Measurements from ENCODE around the gene LAMA3.

Gene LAMA3

DNA sequence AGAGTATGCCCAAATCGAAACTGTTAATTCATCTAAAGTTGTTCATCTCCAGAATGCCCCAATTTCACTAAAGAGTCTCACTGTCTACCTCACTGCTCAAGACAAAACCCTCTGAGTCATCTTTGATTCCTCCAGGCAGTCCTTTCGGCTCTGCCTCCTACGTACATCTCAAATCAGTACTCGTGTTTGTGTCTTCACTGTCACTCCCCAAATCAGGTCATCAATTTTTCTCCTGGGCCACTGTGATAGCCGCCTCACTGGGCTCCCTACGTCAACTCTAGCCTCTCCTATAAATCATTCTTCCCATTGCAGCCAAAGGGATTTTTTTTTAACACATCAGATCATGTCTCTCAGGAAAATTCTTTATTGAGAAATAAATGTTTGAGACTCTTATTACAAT lies 283.2 kb downstream of the LAMA3 start:
- no peak for DNase-seq (ENCODE audit: low read depth)

DNA sequence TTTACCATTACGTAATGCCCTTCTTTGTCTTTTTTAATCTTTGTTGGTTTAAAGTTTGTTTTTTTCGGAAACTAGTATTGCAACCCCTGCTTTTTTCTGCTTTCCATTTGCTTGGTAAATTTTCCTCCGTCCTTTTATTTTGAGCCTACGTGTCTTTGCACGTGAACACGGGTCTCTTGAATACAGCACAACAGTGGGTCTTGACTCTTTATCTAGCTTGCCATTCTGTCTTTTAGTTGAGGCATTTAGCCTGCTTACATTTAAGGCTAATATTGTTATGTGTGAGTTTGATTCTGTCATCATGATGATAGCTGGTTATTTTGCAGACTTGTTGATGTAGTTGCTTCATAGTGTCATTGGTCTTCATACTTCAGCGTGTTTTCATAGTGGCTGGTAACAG lies 287.9 kb downstream of the LAMA3 start:
- no peak for DNase-seq (ENCODE audit: low read depth)

DNA sequence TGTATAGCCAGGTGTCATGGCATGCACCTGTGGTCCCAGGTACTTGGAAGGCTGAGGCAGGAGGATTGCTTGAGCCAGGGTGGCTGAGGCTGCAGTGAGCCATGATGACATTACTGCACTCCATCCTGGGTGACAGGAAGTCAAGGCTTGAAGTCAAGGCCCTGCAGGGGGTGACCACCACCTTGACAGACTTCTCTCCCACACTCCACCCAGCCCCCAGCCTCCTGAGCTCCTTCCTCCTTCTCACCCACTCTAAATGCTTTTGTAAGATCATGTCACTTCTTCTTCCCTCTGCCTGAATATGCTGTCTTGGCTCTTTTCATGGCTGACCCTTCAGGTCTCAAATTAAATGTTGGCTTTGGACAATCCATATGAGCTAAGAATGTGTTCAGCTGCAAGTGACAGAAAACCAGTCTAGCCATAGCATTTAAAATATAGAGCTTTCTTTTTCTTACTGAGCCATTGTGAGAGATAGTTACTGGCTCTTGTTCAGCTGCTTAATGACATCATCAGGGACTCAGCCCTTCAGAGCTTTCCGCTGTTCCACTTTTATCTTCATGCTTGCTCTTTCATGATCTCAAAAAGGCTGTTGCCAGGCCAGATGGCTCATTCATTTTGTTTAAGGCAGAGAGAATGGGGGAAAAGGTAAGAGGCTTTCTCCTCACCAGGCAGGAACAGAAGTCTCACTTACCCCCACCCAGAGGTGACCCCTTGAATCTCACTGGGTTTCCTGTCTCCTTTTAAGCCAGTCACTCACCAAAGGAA lies 288.6 kb downstream of the LAMA3 start:
- no peak for DNase-seq (ENCODE audit: low read depth)

DNA sequence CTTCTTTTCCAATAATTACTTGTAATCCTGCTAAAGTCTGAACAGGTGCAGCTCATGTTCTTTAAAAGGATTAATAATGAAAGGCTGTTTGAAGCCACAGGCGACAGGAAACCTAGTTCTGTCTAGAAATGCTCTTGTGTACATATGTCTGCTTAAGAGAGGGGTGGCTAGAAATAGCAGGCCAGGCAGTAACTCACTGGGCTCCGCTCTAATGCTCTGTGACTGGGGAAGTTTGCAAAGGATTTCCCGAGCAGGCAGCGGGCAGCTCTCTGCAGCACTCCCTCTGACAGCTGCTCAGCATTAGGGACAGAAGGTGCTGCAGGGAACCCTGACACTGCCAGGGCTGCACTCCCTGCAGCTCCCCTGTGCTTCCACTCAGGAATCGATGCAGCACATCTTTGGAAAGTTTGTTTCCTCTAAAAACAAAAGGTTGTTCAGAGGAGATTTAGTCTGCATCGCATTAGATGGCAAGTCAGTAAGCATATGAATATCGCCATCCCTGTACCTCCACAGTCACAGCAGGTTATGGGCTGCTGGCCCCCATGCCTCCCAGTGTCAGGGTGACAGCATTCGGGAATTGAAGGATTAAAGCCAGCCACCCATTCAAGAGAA lies 292.2 kb downstream of the LAMA3 start:
- no peak for DNase-seq (ENCODE audit: low read depth)

DNA sequence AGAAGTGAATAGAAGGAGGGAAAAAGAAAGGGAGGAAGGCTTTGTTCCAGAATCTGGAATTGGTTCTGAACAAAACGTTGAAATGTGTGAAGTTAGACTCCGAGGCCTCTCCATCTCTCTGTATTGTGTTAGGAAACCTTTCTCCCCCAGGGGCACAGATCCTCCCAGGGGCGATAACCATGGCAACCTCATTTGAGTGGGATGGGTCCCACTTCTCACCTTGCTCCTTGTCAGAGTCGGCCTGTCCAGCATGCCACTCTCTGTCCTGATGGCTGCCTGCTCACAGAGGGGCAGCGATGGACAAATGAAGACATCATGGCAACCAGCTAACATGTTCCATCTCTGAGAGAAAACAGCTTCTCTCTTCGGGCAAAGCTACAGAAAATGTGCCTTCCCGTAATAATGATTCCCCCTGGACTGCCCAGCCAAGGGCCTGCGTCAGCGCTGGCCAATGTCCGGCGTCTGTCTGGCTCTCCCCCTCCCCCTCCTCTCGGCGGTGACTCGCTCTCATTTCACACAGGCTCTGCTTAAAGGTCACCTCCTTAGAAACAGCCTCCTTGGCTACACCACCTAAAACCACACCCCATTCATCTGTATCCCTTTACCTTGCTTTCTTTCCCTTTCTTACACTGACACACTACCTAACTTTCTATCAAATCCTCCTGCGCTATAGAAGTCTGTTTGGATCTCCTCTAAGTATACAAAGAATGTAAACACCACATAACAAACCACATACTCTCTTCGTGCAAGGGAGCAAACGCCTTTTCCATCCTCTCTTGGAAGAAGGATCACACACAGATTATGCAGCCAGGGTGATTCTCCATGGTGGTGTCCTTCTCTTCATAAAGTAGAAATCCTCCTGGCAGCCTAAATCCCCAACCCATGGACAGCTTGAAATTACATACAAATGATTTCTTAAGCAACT lies 293.2 kb downstream of the LAMA3 start:
- peak; percentile 83 for DNase-seq (ENCODE audit: low read depth)

DNA sequence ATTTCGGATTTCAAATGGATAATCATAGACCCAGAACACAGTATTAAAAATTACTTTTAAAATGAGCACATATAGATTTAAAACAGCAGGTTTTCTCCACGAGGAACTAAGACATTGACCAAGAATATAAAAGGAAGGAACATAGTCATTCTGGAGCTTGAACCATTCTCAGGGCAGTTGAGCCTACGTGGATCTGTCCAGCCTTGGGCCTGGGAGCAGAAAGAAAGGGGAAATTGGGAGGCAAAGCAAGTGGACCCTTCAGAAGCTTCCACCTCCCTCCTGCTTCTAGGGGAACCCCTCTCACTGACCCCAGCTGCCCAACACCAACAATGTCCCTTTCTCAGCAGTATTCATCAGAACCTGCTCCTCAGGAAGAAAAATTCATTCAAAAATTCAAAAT lies 293.9 kb downstream of the LAMA3 start:
- DNase-seq (ENCODE audit: low read depth) = no peak

DNA sequence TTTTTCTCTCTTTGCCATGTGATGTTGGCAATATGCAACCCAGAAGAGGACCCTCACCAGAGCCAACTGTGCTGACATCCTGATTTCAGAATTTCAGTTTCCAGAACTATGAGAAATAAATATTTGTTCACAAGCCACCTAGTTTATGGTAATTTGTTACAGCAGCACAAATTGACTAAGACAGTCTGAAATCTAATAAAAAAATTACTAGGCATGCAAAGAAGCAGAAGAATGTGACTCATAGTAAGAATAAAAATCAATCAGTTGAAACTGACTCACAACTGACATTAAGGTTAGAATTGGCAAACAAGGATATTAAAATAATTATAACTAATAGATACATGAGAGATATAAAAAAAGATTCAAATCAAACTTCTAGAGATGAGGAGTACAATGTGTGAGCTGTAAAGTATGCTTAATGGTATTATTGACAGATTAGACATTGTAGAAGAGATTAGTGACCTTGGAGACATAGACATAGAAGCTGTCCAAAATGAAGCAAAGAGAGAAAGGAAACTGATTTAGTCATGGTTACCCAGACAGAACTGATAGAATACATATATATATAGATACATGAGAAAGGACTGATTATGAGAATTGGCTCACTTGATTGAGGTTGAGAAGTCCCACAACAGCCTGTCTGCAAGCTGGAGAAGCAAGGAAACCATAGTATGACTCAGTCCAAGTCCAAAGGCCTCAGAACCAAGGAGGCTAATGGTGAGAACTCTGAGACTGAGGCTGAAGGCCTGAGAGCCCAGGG lies 297.5 kb downstream of the LAMA3 start:
- DNase-seq (ENCODE audit: low read depth) = peak; percentile 51

DNA sequence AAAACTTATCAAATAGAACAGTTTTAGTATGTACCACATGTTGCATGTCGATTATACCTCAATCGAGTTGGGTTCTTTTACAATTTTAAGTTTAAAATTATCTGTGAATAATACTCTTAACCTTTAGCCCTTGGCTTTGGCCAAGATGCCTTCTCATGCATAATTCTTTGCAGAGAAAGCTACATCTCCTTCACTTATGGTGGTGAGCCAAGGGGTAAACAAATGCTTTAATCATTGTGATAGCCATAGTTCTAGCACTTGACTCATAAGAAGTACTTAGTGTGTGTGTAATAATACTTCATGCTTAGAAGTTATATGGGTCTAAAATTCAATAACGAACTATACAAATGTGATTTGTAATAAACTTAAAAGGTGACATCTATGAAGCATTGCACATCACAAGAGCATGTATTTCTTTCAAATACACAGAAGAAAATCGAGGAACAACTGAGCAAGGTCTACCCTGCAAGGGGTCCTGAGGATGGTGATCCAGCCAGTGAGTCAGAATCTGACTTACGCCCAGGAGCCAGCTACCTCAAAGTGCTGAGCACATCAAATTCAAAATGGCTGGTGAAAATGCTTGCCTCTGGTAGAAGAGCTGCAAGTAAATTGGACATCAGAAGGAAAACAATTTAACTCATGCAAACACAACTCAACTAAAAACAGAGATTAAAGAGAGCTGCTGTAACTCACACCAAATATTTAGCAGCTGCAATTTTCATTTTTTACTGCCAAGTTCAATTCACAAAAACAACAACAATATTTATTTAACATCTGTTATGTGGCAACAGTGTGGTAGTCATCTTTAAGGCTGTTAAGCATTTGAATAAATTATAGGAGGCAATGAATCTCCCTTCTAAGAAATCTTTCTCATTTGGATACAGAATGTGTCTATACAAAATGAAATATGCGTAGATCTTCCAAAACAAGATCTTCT lies 301.5 kb downstream of the LAMA3 start:
- DNase-seq (ENCODE audit: low read depth) = no peak

DNA sequence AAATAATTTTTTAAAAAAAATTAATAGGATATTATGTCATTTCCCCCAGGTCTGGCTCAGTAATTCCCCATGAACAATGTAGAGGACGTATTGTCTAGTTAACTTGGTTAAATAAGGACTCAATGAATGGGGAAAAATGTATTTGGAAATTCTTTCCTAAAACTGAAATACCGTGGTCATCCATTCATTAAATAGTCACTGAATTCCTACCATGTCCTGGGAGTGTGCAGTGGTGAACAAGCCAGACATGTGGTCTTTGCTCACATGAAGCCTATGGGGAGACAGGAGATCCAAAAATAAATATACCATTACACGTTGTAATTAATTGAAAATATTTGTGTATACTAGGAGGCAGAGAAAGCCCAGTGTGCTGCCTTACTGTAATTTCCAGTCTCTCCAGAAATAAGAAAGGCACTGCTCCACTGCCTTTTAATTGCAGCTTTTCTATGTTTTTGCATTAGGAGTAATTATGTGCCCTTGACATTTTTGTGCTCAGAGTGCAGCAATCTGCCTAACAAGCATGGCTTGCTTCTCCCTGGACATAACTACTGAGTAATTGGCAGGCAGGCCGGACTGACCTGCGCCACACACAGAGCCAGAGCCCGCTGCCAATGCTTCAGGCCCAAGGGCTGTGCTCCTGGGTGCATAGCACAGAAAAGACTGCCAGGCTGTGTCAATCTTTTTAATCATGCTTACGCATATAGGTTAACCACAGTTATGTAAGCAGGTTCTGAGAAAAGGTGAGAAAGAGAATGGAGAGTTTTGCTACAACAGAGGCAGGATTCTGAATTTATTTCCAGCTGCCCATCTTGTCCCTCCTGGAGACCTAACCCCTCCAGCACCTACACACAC lies 303.1 kb downstream of the LAMA3 start:
- DNase-seq (ENCODE audit: low read depth) = peak; percentile 75

DNA sequence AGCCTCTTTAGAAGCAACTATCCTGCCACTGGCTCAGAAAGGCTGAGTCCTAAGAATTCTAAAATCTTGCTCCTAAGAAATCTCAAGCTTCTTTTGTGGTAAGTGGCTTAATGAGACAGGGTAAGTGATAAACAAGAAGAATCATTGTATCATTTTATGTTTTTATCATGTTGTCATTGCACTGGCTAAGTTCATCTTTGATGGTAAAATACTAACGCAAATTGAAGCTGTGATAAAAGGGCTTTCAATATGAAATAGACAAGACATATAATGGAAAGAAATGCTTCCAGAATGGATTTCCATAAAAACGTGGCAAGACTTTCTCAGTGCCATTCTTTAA lies 303.7 kb downstream of the LAMA3 start:
- DNase-seq (ENCODE audit: low read depth) = no peak

DNA sequence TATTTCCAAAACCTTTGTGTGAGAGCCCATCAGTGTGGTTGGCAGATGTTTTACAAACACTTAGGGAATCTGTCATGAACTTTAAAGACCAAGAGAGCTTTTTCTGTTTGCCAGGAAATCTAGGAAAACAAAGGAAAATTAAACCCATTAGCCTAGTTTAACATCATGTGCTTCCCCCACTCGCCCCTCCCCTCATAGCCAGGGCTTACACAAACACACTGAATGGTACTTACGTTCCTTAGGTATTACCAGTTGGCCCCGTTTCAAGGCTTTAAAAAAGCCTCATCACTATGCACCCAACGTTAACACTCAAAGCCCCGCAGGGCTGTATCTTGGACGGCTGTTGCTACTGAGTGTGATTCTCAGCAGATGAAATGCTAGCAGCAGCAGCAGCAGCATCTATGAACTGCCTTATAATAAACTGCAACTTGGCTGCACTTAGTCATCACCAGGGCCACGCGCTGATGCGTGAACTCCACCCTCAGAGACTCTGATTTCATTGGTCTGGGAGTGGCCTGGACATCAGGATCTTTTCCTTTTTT lies 305.2 kb downstream of the LAMA3 start:
- peak; percentile 99 for DNase-seq (ENCODE audit: low read depth)

DNA sequence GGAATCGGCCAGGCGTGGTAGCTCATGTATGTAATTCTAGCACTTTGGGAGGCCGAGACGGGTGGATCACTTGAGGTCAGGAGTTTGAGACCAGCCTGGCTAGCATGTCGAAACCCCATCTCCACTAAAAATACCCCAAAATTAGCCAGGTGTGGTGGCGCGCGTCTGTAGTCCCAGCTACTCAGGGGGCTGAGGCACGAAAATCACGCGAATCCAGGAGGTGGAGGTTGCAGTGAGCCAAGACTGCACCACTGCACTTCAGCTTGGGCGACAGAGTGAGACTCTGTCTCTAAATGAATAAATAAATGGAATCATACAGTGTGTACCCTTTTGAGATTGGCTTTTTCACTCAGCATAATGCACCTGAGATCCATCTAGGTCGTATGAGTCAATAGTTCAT lies 305.9 kb downstream of the LAMA3 start:
- no peak for DNase-seq (ENCODE audit: low read depth)

DNA sequence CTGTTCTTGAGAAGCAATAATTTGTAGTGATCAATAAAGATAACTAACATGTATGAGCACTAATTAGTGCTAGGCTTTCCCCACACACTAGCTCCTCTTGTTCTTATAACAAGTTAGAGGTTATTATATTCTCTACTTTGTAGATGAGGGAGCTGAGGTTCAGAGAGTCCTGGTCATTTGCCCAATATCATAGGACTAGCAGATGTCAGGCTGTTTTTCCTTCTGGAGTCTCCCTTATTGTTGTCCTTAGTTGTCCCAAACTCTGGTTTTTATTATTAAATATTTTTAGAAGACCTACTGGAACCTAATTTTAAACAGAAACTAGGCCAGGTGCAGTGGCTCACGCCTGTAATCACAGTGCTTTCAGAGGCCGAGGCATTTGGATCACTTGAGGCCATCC lies 308.8 kb downstream of the LAMA3 start:
- no peak for DNase-seq (ENCODE audit: low read depth)

DNA sequence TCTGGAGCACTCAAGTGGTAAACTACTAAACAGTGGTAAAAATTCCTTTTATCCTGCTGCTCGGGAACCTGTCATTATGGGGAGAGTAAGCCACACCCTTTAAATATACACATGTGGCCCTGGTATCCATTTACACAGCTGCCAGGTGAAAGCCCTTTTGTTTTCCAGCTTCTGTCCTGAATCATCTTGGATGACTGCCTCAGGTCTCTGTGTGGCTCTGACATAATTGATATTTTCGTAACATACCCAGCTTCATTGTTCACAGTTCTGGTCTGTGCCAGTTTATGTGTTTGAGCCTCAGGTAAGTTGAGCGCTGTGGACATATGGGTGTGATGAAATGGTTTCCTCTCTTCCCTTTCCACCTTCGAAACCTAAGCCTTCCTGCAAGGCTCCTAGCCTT lies 309.6 kb downstream of the LAMA3 start:
- no peak for DNase-seq (ENCODE audit: low read depth)

DNA sequence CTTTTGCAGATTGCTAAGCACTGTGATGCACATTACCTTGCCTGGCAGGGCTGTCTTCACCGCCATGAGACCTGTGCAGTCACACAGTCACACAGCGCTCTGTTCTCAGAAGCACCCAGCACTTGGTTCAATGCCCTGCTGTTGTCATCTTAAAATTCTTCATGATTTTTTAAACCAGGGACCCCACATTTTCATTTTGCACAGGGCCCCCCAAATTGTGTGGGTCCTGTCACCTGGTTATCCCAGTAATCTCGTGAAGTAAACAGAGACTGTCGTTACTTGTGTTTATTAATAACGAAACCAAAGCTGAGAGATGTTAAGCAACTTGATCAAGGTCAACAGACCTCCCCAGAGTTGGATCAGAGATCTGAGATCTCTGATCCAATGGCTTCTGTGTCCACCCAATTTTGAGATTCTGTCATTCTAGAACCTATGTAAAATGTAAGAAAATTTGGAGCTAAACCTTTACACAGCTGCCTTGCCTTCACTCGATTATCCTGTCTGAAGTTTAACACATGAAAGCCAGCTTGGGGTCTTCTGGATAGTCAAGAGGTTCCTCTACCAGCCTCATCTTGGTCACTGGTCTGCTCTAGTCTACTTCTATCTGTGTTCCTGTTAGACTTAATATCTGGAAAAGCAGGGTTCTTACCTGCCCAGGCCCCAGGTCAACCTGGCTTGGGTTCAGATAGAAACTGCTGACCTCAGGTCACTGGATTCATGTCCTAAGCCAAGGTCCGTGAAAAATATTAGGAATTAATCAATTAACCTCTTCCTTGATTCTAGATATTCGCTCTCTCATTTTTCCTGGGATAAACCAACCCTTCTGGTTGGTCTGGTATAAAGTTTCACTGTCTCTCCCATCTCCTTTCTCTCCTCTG lies 311.6 kb downstream of the LAMA3 start:
- DNase-seq (ENCODE audit: low read depth) = no peak

DNA sequence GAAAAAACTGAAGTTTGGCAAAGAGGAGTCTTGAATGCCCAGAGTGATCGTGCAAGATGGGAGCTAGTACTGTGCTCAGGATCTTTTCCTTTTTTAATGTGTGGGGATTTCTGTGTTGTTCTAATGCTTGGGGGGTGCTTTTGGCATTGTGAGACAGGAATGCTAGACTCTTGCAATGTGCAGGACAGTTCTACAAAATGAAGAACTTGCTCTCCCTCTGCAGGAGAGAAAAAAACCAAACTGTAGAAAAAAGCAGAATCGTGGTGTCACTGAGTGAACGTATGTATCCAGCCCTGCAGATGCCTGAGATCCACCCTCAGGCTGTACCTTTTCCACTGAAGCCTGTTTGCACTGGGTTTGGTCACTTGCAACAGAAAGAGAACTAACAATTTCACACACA lies 313.2 kb downstream of the LAMA3 start:
- DNase-seq (ENCODE audit: low read depth) = peak; percentile 45

DNA sequence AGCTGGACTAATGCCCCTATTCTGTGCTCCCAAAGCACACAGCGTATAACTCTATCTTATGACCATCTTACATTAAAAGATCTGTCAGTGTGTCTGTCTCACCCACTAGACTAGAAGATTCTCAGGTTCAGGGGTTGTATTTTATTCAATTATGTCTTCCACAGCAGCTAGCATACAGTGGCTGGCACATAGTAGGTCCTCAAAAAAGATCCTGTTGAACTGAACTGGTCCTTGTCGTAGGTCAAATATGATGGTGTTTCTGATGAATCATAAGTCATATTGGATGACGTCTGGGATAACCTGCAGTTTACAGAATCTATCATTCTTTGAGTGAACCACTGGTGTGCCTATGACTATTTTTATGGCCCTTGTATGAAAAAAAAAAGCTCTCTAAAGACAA lies 314.0 kb downstream of the LAMA3 start:
- no peak for DNase-seq (ENCODE audit: low read depth)

DNA sequence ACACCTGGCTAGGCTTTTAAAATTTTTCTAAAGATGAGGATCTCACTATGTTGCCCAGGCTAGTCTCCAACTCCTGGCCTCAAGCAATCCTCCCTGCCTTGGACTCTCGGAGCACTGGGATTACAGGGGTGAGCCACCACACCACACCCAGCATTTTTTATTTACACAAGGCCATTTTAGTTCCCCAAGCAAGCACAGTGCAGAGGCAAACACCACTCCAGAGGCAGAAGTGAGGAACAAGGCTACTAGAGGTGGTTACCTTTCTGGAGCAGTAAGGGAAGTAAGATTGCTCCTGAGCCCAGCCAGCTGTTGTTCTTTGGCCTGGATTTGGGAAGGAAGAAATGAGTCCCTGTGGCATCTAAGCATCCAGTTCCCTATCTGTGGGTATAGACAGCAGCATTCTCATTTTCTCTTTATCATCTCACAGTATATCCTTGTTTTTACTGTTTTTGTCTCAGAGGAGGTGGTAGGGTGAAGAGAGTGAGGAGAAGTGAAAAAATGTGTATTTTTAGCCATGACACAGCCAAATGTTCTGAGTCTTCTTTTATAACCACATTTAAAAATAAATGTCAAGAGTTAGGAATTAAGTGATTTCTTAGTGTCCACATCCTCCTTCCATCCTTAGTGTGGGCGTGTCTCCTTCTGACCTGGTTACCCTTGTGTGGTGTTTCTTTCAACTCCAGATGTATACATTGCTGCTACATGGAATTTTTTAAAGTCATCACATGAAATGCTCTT lies 314.8 kb downstream of the LAMA3 start:
- peak; percentile 80 for DNase-seq (ENCODE audit: low read depth)
